Ascending aorta (tissue), 2 donors: ENCODE data around the gene C20orf96. TPM values are rescaled to one million over a fixed set of nuclear protein-coding genes. Genes with fewer than 3 reads are reported as not detected.
A peak's percentile ranks its signal among the peaks of the same experiment; 100 is the strongest.

Source experiments
- DNase-seq, 2 donors: peaks; one replicate each; pipeline ENCODE4 v3.0.0-alpha.2; 2019; ENCODE audit warnings: low spot score in 2 of 2
- H3K27ac ChIP-seq, 2 donors: fragments of 200-600 bp; sonication (generic); one replicate each; pipeline ENCODE4 v1.5.1; 2016 to 2017; ENCODE audit warnings: mild to moderate bottlenecking in 1 of 2
- H3K27me3 ChIP-seq: fragments of 200-600 bp; sonication (generic); one replicate; pipeline ENCODE4 v1.5.1; 2017
- H3K36me3 ChIP-seq, 2 donors: fragments of 200-600 bp; sonication (generic); one replicate each; pipeline ENCODE4 v1.5.1; 2016
- H3K4me1 ChIP-seq, 2 donors: fragments of 200-600 bp; sonication (generic); one replicate each; pipeline ENCODE4 v1.5.1; 2016 to 2017; ENCODE audit warnings: mild to moderate bottlenecking in 1 of 2
- H3K4me3 ChIP-seq, 2 donors: fragments of 200-600 bp; sonication (generic); one replicate each; pipeline ENCODE4 v1.5.1; 2016 to 2017; ENCODE audit warnings: mild to moderate bottlenecking in 1 of 2
- H3K9me3 ChIP-seq, 2 donors: fragments of 200-600 bp; sonication (generic); one replicate each; pipeline ENCODE4 v1.5.1; 2016
- intact Hi-C: fragments of 100-400 bp; cut with DNase I; formaldehyde crosslinking; loops from one replicate; pipeline ENCODE4 v1.15.1; 2023
- total RNA-seq: library from RNA; depleted of rRNA; stranded (reverse); fragments of >200 nt; gene quantifications from one replicate; pipeline ENCODE4 v1.1.0, GENCODE V29; 2016
- TF ChIP-seq, protein P1 (sequence below), 3 experiments: fragments of 200-600 bp in 2 of 3; fragments of 450-650 bp in 1 of 3; sonication (generic) in 2 of 3; IDR thresholded peaks; one replicate each; pipeline ENCODE4 v1.5.1; 2016 to 2019; ENCODE audit warnings: antibody characterized with exemption in 3 of 3, mild to moderate bottlenecking in 1 of 3, moderate library complexity in 1 of 3

The C20orf96 gene
- total RNA-seq, 1 donor from 2014 or later, result 0.32 TPM

DNA sequence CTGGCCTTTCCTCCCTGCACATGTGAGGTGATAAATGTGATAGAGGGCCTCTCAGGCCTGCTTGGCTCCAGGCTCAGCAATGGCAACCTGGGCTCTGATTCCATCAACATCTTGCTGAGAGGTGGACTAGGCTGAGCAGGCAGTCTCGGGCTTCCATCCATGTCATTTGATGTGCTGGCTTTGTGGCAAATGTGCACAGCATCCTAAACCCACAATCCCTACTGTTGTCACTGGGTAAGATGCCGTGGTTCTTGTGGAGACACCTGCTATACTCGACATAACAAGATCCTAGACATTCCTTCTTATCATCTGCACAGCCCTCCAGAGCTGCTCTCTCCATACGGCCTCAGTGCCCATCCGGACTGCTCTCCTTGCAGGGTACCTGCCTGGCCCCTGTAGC, 4.1 kb upstream of the C20orf96 start:
- intact Hi-C loops, result no loop called here
- no peaks in the 10 kb centered on the region for H3K9me3 ChIP-seq
- no peaks in the 10 kb centered on the region for H3K36me3 ChIP-seq
- DNase-seq, result no peak
- H3K4me3 ChIP-seq, result no peak overlapping the region
- H3K27me3 ChIP-seq, result no peaks in the 10 kb centered on the region
- H3K27ac ChIP-seq, result no peak overlapping the region
- TF ChIP-seq, protein P1, sequence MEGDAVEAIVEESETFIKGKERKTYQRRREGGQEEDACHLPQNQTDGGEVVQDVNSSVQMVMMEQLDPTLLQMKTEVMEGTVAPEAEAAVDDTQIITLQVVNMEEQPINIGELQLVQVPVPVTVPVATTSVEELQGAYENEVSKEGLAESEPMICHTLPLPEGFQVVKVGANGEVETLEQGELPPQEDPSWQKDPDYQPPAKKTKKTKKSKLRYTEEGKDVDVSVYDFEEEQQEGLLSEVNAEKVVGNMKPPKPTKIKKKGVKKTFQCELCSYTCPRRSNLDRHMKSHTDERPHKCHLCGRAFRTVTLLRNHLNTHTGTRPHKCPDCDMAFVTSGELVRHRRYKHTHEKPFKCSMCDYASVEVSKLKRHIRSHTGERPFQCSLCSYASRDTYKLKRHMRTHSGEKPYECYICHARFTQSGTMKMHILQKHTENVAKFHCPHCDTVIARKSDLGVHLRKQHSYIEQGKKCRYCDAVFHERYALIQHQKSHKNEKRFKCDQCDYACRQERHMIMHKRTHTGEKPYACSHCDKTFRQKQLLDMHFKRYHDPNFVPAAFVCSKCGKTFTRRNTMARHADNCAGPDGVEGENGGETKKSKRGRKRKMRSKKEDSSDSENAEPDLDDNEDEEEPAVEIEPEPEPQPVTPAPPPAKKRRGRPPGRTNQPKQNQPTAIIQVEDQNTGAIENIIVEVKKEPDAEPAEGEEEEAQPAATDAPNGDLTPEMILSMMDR (IDR thresholded peaks at IDR 0.05), result no peak
- peaks cover 4 to 21% of the 10 kb centered on the region in 2 donors for H3K4me1 ChIP-seq

DNA sequence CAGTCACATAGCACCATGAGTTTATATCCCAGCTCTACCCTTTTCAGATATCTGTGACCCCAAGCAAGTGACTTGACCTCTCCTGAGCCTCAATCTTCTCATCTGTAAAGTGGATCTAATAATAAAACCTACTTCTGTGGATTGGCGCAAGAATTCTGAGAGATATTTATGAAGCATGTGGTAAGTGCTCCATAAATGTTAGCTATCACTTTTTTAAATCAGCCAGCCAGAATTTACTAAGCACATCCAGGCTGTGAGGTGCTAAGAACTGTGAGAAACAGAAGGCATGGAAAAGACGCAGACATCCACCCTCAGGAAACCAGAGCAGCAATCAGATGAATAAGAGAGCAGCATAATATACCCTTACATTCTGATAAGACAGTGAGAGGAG, 862 bp downstream of the C20orf96 start:
- Histone ChIP-seq H3K36me3 (no peaks in the 10 kb centered on the region), H3K4me3 (peak overlapping the region; percentile 77 to 79), H3K27me3 (no peaks in the 10 kb centered on the region), H3K9me3 (no peaks in the 10 kb centered on the region), H3K27ac (peak overlapping the region; percentile 69 to 71), H3K4me1 (peaks cover 5 to 9% of the 10 kb centered on the region in 2 donors)
- no peak for DNase-seq
- intact Hi-C loops, result loop anchor here (1.0 kb wide), 2 partner anchors 21 to 35 kb away; no protein-coding TSS in a partner anchor
- TF ChIP-seq, protein P1 (IDR thresholded peaks at IDR 0.05), result no peak

DNA sequence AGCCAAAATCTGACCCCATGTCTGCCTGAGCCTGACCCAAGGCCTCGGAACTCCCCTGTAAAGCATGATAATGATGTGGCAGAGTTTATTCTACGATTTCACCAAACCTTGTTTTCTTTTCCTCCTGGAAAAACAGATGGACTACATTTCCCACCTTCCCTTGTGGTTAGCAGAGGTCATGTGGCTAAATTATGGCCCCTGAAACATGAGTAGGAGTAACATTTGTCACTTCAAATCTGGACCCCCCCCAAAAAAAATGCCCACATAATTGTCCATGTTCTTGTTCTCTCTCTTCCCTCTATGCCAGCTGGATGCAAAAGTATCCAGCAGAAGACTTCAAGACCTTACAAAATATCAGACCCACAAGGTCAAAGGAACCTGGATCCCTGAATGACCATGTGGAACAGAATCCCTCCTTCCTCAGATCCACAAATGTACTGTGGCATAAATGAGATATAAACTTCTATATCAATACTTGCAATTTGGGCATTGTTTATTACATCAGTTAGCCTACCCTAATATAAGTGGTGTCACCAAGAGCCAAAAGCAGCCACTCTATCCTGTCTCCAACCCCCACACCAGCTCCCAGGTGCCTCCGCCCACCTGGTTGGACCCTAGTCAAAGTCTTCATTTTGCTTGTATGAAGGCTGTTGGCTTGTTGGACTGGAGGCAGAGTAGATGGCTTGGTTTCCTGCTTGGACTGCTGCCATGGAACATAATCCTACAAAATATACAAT, 1.4 kb downstream of the C20orf96 start:
- H3K36me3 ChIP-seq, result no peaks in the 10 kb centered on the region
- TF ChIP-seq, protein P1 (IDR thresholded peaks at IDR 0.05), result no peak
- H3K27ac ChIP-seq, result no peak overlapping the region
- no peak for DNase-seq
- peaks cover 5 to 9% of the 10 kb centered on the region in 2 donors for H3K4me1 ChIP-seq
- no peaks in the 10 kb centered on the region for H3K27me3 ChIP-seq
- intact Hi-C loops, result no loop called here
- H3K4me3 ChIP-seq, result peak overlapping the region; percentile 77 to 79
- H3K9me3 ChIP-seq, result no peaks in the 10 kb centered on the region

DNA sequence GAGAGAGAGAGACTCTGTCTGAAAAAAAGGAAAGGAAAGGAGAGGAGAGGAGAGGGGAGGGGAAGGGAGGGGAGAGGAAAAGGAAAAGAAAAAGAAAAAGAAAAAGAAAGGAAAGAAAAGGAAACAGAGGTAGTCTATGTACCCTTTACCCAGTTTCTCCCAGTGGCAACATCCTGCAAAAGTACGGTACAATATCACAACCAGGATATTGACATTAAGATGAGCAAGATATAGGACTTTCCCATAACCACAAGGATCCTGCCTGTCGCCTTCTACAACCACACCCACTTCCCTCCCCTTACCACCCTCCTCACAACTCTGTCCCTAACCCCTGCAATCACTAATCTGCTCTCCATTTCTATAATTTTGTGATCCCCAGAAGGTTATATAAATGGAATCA, 4.0 kb downstream of the C20orf96 start:
- H3K9me3 ChIP-seq, result no peaks in the 10 kb centered on the region
- no peaks in the 10 kb centered on the region for H3K36me3 ChIP-seq
- TF ChIP-seq, protein P1 (IDR thresholded peaks at IDR 0.05), result no peak
- H3K27me3 ChIP-seq, result no peaks in the 10 kb centered on the region
- intact Hi-C loops, result no loop called here
- H3K4me3 ChIP-seq, result no peak overlapping the region
- DNase-seq, result no peak
- H3K4me1 ChIP-seq, result peaks cover 5 to 9% of the 10 kb centered on the region in 2 donors
- no peak overlapping the region for H3K27ac ChIP-seq

DNA sequence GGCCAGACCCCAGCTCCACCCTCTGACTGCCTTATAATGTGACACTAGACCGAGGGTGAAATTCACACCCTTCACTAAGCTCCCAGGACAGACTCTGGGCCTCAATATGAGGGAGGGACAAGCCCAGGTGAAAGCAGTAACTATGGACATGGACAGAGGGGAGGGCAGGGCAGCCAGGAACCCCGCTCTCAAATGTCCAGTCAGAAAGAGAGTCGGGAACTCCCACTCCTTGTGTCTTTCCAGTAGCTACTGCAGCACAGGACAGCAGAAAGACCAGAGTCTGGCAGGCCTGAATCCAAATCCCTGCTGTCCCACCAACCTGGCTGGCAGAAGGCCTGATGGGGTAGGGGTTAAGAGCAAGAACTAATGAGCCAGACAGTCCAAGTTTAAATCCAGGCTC, 6.4 kb downstream of the C20orf96 start:
- Histone ChIP-seq H3K4me3 (no peak overlapping the region), H3K27ac (no peak overlapping the region), H3K9me3 (no peaks in the 10 kb centered on the region), H3K27me3 (no peaks in the 10 kb centered on the region), H3K36me3 (no peaks in the 10 kb centered on the region), H3K4me1 (no peaks in the 10 kb centered on the region)
- TF ChIP-seq, protein P1 (IDR thresholded peaks at IDR 0.05), result no peak
- intact Hi-C loops, result no loop called here
- DNase-seq, result peak in 1 of 2 donors; percentile 34
